ENCODE data around the gene KRT7. TPM values are rescaled to one million over a fixed set of nuclear protein-coding genes. Genes with fewer than 3 reads are reported as not detected.

Gene KRT7
- total RNA-seq, 3 donors from 2014 or later, result 1.2 to 2.1 (median 1.5) TPM

DNA sequence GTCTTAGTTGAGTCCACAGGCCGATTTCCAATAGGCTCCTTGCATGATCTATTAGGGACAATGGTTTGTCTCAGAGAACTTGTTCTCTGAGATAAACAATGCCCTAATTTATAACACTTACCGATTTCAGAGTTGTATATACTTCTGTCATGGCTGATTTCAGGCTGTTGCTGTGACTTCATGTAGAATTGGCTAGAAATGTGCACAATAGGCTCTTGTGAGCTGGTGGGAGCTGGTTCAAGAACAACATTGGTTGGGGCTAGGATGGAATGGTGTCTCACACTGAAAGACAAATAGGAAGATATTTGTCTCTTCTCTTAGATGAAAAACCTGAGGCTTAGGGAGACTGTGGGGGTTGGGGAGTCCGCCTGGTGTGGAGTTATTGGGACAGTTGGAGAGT lies 34.7 kb downstream of the KRT7 start:
- Mint-ChIP-seq H3K27me3 (ENCODE audit: low read depth) (peaks cover 13% of the 10 kb centered on the region), H3K9me3 (no peaks in the 10 kb centered on the region), H3K4me1 (ENCODE audit: low read depth) (no peaks in the 10 kb centered on the region), H3K36me3 (ENCODE audit: insufficient read depth) (no peaks in the 10 kb centered on the region), H3K4me3 (no peak overlapping the region)
- ATAC-seq (no peak), DNase-seq (no peak)

DNA sequence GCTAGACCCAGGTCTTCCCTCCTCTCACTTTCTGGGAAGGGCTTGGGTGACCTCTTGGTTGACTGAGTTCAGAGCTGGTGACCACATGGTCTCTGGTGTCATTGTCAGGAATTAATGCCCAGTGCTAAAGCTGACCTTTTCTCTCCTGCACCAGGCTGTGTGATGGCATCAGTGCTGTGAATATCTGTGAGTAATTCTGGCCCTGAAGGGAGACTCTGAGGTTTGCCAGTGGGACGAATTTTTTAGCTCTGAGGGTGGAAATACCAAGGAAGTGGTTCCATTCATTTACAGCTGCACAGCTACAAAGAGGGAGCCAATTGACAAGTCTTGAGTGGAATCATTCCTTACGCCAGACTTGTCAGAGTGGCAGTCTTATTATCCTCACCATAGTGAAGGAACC lies 35.2 kb downstream of the KRT7 start:
- Mint-ChIP-seq H3K27me3 (ENCODE audit: low read depth) (peaks cover 15% of the 10 kb centered on the region), H3K36me3 (ENCODE audit: insufficient read depth) (no peaks in the 10 kb centered on the region), H3K4me1 (ENCODE audit: low read depth) (no peaks in the 10 kb centered on the region), H3K9me3 (no peaks in the 10 kb centered on the region), H3K4me3 (no peak overlapping the region)
- no peak for DNase-seq
- no peak for ATAC-seq

DNA sequence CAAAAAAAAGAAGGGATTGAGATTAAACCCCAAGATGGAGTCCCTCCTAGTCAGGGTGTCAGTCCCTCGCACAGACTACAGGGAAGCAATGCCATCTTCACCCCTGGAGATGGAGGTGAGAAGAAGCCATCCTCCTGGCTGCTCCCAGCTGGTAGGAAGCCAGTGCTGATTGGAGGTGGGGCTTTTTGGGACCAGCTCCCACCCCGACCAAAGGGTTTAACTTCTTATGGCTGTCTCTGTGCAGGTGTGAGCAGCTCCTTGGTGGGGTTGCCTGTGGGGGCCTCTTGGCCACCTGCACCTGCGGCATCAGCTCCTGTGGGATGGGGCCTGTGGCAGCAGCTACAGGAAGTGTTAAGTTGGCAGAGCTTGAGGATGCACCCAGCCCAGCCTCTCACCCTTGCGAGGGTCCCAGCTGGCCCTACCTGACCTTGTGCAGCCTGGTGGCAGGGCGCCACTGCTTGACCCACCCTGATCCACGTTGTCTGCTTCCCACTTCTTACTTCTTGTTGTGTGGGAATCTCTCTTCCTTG lies 37.6 kb downstream of the KRT7 start:
- ATAC-seq, result no peak
- H3K9me3 Mint-ChIP-seq, result no peaks in the 10 kb centered on the region
- H3K27me3 Mint-ChIP-seq (ENCODE audit: low read depth), result peaks cover 28% of the 10 kb centered on the region
- no peak overlapping the region for H3K4me3 Mint-ChIP-seq
- no peaks in the 10 kb centered on the region for H3K36me3 Mint-ChIP-seq (ENCODE audit: insufficient read depth)
- H3K4me1 Mint-ChIP-seq (ENCODE audit: low read depth), result no peaks in the 10 kb centered on the region
- no peak for DNase-seq

DNA sequence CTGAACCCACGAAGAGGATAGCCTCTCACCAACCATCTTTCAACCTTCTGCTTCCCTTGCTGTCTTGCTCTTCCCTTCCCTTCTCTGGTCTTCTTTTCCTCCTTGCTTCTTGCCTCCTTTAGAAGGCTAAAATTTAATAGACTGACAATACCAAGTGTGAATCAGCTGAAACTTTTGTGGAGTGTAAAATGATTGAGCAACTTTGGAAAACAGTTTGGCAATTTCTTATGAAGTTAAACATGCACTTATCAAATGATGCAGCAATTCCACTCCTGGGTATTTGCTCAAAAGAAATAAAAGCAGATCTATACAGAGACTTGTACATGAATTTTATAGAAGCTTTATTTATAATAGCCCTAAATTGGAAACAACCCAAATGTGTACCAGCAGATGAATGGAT lies 38.1 kb downstream of the KRT7 start:
- Mint-ChIP-seq H3K4me3 (no peak overlapping the region), H3K9me3 (no peaks in the 10 kb centered on the region), H3K36me3 (ENCODE audit: insufficient read depth) (no peaks in the 10 kb centered on the region), H3K27me3 (ENCODE audit: low read depth) (peaks cover 28% of the 10 kb centered on the region), H3K4me1 (ENCODE audit: low read depth) (no peaks in the 10 kb centered on the region)
- DNase-seq (no peak), ATAC-seq (no peak)

DNA sequence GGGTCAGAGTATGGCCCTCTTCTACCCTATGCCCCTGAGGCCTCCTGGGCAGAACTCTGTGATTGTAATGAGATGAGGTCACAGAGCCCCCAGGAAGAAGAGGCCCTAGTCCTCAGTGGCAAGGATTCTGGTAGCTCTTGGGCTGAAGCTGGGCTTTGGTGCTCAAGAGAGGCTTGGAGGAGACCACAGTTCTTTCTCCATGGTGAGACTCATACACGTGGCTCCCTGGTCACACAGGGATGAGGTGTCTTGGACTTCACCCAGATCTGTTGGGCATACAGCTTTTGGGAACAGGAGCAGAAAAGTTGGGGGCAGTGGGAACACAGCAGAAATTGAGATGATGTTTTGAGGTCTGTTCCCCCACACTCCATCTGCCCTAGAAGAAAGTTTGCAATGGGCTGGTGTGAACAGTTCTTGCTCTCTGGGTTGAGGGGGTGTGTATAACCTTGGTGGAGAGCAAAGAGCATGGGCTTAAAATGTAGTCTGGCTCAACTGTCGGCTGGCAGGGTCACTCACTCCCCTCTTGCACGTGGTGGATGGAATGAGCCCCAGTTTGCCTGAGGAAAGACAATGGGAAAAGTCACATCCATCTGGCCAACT lies 41.6 kb downstream of the KRT7 start, which contains the start of gene KRT86:
TSS of gene KRT86 (plus strand) at position 125 of the 600 bp plus-strand sequence. CDS start 27,272 bp downstream, outside the sequence.
- ATAC-seq (no peak), DNase-seq (no peak)
- H3K4me3 Mint-ChIP-seq, result no peak within 1 kb of the TSS
- peaks cover 38% of the 10 kb centered on the region for H3K27me3 Mint-ChIP-seq (ENCODE audit: low read depth)
- no peaks in the 10 kb centered on the region for H3K9me3 Mint-ChIP-seq
- peaks cover 7% of the 10 kb centered on the region for H3K4me1 Mint-ChIP-seq (ENCODE audit: low read depth)
- no peaks in the 10 kb centered on the region for H3K36me3 Mint-ChIP-seq (ENCODE audit: insufficient read depth)

- Mint-ChIP-seq H3K4me1 (ENCODE audit: low read depth) (peaks cover 7% of the 10 kb centered on the region), H3K9me3 (no peaks in the 10 kb centered on the region), H3K27me3 (ENCODE audit: low read depth) (peaks cover 38% of the 10 kb centered on the region), H3K4me3 (no peak overlapping the region), H3K36me3 (ENCODE audit: insufficient read depth) (no peaks in the 10 kb centered on the region)
- no peak for DNase-seq
- ATAC-seq, result no peak
These were observed 42.6 kb downstream of the KRT7 start for GRCh38 chr12:52275686-52276085.

- Mint-ChIP-seq H3K9me3 (no peaks in the 10 kb centered on the region), H3K4me3 (no peak overlapping the region), H3K36me3 (ENCODE audit: insufficient read depth) (no peaks in the 10 kb centered on the region), H3K4me1 (ENCODE audit: low read depth) (peaks cover 7% of the 10 kb centered on the region), H3K27me3 (ENCODE audit: low read depth) (peaks cover 33% of the 10 kb centered on the region)
- DNase-seq, result no peak
- no peak for ATAC-seq
These were observed 44.6 kb downstream of the KRT7 start for GRCh38 chr12:52277486-52278245.

GRCh38 chr12:52278575-52279421 lies 45.8 kb downstream of the KRT7 start:
- H3K27me3 Mint-ChIP-seq (ENCODE audit: low read depth), result peaks cover 33% of the 10 kb centered on the region
- H3K4me3 Mint-ChIP-seq, result peak overlapping the region; percentile 9

GRCh38 chr12:52279422-52280318 lies 46.6 kb downstream of the KRT7 start:
- Mint-ChIP-seq H3K4me1 (ENCODE audit: low read depth) (peaks cover 7% of the 10 kb centered on the region), H3K27me3 (ENCODE audit: low read depth) (peaks cover 26% of the 10 kb centered on the region), H3K4me3 (no peak overlapping the region), H3K9me3 (no peaks in the 10 kb centered on the region), H3K36me3 (ENCODE audit: insufficient read depth) (no peaks in the 10 kb centered on the region)
- DNase-seq (no peak), ATAC-seq (no peak)

More at GRCh38 chr12:52278575-52279421, 45.8 kb downstream of the KRT7 start:
- peak; percentile 94 to 95 for ATAC-seq
- Mint-ChIP-seq H3K36me3 (ENCODE audit: insufficient read depth) (no peaks in the 10 kb centered on the region), H3K9me3 (no peaks in the 10 kb centered on the region), H3K4me1 (ENCODE audit: low read depth) (peaks cover 7% of the 10 kb centered on the region)
- peak; percentile 65 for DNase-seq

DNA sequence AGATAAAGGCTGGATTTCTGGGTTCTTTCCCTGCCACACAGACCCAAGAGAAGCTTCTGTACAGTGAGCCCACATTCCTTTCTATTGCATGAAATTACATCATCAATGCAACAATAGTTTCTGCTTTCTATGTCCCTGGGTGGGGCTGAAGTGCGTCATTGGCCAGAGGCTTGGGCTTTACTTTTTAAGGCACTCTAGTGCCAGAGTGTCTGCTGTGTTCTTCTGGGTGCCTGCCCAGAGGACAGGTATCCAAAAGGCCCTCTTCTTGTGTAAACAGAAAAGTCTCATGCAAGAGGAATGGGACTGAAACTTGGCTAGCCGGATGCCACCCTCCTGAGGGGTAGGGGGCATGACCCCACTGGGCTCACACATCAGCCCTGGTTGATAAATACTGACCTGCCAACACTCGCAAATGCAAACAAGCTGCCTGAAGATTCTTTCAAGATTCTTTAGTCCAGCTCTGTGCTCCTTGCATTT lies 47.3 kb downstream of the KRT7 start:
- Mint-ChIP-seq H3K4me3 (no peak overlapping the region), H3K36me3 (ENCODE audit: insufficient read depth) (no peaks in the 10 kb centered on the region), H3K27me3 (ENCODE audit: low read depth) (peaks cover 22% of the 10 kb centered on the region), H3K4me1 (ENCODE audit: low read depth) (peaks cover 7% of the 10 kb centered on the region), H3K9me3 (no peaks in the 10 kb centered on the region)
- DNase-seq (no peak), ATAC-seq (no peak)

GRCh38 chr12:52280796-52281560 lies 47.9 kb downstream of the KRT7 start:
- H3K36me3 Mint-ChIP-seq (ENCODE audit: insufficient read depth), result no peaks in the 10 kb centered on the region
- no peak overlapping the region for H3K4me3 Mint-ChIP-seq
- DNase-seq (no peak), ATAC-seq (no peak)
- H3K9me3 Mint-ChIP-seq, result no peaks in the 10 kb centered on the region
- H3K27me3 Mint-ChIP-seq (ENCODE audit: low read depth), result peaks cover 20% of the 10 kb centered on the region
- H3K4me1 Mint-ChIP-seq (ENCODE audit: low read depth), result peaks cover 7% of the 10 kb centered on the region

DNA sequence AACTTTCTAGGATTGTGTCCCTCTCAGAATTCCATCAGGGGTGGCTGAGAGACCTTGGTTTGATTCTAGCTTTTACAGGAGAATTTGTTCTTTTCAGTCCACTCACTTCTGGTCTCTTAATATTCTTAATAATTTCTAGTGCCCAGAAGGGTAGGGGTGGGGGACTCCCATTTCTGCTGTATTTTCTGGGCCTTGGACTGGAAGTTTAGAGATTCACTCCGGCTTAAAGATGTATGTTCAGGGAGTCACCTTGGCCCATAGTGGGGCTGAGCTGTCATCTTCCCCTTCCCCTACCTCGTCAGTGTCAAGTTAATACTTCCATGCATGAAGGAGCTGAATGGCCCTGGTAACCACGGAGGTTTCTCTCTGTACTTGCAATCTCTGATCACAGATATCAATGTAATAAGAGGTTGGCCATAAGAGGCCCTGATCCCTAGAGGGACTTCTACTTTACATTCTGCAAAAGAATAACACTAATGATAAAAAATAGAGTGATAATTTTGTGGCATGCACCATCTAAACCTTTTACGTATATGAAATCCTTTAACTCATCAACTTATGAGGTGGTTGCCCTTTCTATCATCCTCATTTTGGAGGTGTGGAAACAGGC lies 51.6 kb downstream of the KRT7 start:
- no peak for ATAC-seq
- H3K9me3 Mint-ChIP-seq, result no peaks in the 10 kb centered on the region
- H3K4me1 Mint-ChIP-seq (ENCODE audit: low read depth), result peaks cover 5% of the 10 kb centered on the region
- H3K36me3 Mint-ChIP-seq (ENCODE audit: insufficient read depth), result no peaks in the 10 kb centered on the region
- no peak for DNase-seq
- H3K4me3 Mint-ChIP-seq, result no peak overlapping the region
- peaks cover 7% of the 10 kb centered on the region for H3K27me3 Mint-ChIP-seq (ENCODE audit: low read depth)
